Fibroblast of skin of right quadriceps (primary cell): ENCODE data around the gene RCAN1.

Source experiments
- DNase-seq: peaks from one replicate; pipeline ENCODE4 v3.0.0-alpha.2; 2013

Gene RCAN1

DNA sequence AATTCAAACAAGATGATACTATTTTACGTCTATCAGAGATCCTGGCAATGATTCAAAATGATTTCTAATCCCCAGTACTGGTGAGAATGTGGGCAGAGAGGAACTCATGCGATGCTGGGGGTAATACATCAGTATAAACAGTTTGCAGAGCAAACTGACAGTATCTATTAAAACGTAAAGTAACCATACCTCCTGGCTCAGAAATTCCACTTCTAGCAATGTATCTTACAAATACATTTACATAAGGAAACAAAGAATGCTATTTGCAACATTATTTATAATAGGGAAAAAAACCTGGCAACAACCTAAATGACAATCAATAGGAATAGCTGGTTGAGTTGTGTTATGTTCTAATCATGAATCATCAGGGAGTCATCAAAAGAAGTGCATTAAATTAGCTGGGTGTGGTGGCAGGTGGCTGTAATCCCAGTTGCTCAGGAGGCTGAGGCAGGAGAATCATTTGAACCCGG lies 15.9 kb downstream of the RCAN1 start:
- peak; percentile 69 for DNase-seq

GRCh38 chr21:34597406-34597805 lies 17.5 kb downstream of the RCAN1 start:
- no peak for DNase-seq

GRCh38 chr21:34596561-34597271 lies 18.2 kb downstream of the RCAN1 start:
- no peak for DNase-seq

GRCh38 chr21:34595457-34595856 lies 19.5 kb downstream of the RCAN1 start:
- no peak for DNase-seq

- DNase-seq, result no peak
These were observed 20.2 kb downstream of the RCAN1 start for GRCh38 chr21:34594566-34595234.

GRCh38 chr21:34593954-34594531 lies 20.9 kb downstream of the RCAN1 start:
- no peak for DNase-seq

- no peak for DNase-seq
These were observed 21.5 kb downstream of the RCAN1 start for GRCh38 chr21:34593423-34593822.

GRCh38 chr21:34592120-34592955 lies 22.6 kb downstream of the RCAN1 start:
- DNase-seq, result no peak

DNA sequence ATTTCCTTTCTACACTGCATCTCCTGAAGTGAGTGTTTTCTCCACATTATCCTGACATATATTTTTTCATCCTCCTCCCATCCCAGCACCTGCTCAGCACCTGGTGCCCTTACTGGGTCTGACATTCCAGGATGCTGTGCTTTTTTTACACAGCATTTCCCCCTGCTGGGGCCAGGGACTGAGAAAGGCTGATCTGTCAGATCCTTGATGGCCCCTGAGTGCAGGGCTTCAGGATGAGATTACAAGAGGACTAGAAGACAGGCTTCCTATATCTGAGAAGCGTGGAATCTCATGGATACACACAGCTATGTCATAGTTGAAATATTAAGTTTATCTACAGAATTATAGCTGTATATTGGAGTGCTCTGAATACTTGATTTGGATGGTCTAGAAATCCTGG lies 24.4 kb downstream of the RCAN1 start:
- no peak for DNase-seq

- DNase-seq, result no peak
These were observed 25.2 kb downstream of the RCAN1 start for GRCh38 chr21:34589511-34590282.

DNA sequence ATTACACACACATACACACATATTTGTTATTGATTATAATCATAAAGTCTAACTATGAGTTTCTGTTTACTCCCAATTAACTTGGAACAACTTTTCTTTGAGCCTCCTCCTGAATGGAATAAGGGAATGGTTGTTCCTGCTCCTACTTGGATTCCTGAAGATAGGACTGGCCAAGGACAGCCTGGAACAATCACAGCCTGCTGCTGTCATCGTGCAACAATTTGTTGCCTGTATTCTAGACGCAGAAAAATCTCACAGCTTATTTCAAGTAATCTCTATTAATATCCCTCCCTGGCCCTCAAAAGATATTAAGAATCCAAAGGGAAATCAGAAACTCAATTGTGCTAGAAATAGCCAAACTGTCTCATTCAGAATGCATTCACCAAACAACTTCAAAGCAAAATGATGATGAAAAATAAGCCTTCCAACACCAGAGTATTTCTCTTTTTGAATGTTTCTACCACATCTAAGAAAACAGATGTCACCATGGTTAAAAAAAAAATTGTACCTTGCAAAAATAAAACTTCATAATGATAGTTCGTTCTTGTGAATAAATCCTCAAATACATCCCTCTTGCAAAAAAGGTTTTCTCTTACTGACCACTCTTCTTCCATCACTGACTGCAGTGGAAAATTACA lies 30.9 kb downstream of the RCAN1 start:
- no peak for DNase-seq

- DNase-seq, result peak; percentile 70
These were observed 32.3 kb downstream of the RCAN1 start for GRCh38 chr21:34582506-34583150.

DNA sequence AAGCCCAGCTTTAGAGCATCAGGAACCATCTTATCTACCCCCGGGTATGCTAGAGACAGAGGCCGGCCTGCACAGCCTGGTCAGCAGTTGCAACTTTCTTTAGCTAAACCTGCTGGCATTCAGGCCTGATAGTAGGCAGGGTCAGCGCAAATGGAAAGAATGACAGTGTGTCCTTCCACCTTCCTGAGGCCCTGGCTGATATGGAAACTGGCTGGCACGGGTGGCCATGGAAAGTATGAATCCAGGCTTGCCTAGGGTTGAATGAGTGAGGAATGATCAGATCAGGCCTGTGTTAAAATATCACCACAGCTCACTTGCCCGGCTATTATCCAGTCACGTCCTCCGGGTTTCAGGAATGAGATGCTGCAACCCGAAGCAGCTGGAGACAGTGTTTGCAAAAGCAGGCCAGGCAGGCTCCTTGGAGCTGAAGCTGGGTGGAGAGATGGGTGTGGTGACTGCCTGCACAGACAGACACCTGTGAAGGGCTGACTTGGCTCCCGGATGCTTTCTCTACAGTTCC lies 34.7 kb downstream of the RCAN1 start:
- DNase-seq, result no peak

DNA sequence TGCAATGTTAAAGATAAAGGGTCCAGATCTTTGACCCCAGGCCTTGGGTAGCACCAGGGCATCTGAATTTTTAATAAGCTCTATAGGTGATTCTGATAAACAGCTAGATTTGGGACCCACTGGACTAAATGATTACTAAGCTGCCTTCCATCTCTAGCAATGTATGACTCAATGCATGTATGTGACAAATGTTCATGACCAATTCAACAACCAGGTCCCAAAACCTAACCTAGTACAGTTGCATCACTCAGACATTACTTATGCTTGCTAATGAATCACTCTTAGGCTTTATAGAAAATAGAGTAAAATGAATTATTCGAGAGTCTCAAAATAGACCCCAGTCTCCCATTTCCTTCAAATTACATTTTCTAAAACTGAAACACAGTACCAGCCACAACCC lies 35.5 kb downstream of the RCAN1 start:
- peak; percentile 86 for DNase-seq

GRCh38 chr21:34576041-34576511 lies 38.8 kb downstream of the RCAN1 start:
- peak; percentile 55 for DNase-seq

GRCh38 chr21:34574601-34575529 lies 40.0 kb downstream of the RCAN1 start:
- no peak for DNase-seq

DNA sequence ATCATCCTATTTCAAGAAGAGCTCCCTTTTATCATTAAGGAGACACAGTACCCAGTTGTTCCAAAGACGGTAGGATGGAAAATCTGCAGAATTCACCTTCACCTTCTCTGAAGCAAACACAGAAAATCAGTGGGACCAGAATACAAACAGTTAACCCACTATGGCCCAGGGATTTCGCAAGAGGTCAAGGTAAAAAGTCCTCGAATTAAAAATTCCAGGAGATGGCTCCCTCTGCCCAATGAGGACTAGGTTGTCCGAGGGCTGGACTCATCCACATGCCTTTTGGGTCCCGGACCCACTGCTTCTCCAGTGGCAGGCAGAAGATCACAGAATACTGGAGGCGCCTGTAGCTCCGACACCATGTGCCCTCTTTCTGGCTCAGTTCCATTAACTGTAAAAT lies 42.9 kb downstream of the RCAN1 start:
- DNase-seq, result no peak

- DNase-seq, result peak; percentile 29
These were observed 44.6 kb downstream of the RCAN1 start for GRCh38 chr21:34570313-34570712.

GRCh38 chr21:34569381-34569979 lies 45.4 kb downstream of the RCAN1 start:
- DNase-seq, result no peak
